HepG2 (cell line): ENCODE data around the gene APOLD1. TPM values are rescaled to one million over a fixed set of nuclear protein-coding genes. Genes with fewer than 3 reads are reported as not detected.

Source experiments
- AFF4 ChIP-seq: sonication (generic); formaldehyde crosslinking; IDR thresholded peaks from 2 replicates; pipeline ENCODE4 v1.4.0; 2020; ENCODE audit warnings: missing genetic modification reagents
- EP300 ChIP-seq, 3 experiments: sonication (generic) in 1 of 3; formaldehyde crosslinking in 1 of 3; IDR thresholded peaks; 2 replicates each; pipeline versions ENCODE4 v1.5.1 to v1.6.1; 2011 to 2020; ENCODE audit warnings: low read depth in 2 of 3, low read length in 2 of 3, borderline replicate concordance in 1 of 3, improper control_type of control experiment in 1 of 3, mild to moderate bottlenecking in 1 of 3, missing genetic modification reagents in 1 of 3, moderate library complexity in 1 of 3
- FOXP1 ChIP-seq, 2 experiments: fragments of 450-650 bp in 1 of 2; IDR thresholded peaks; 2 replicates each; pipeline ENCODE4 v1.6.1; 2017 to 2018; ENCODE audit warnings: antibody characterized with exemption in 1 of 2
- HIVEP1 ChIP-seq: sonication (generic); formaldehyde crosslinking; IDR thresholded peaks from 2 replicates; pipeline ENCODE4 v1.4.0; 2020; ENCODE audit warnings: mild to moderate bottlenecking, missing genetic modification reagents
- MTA1 ChIP-seq: sonication (generic); formaldehyde crosslinking; IDR thresholded peaks from 2 replicates; pipeline ENCODE4 v1.4.0; 2020; ENCODE audit warnings: missing genetic modification reagents, mild to moderate bottlenecking, borderline replicate concordance
- NONO ChIP-seq, 2 experiments: fragments of 450-650 bp in 1 of 2; sonication (generic) in 1 of 2; formaldehyde crosslinking in 1 of 2; IDR thresholded peaks in 1 of 2; conservative IDR thresholded peaks in 1 of 2; 2 replicates each; pipeline versions ENCODE4 v1.6.1 to v1.8.0; 2017 to 2022; ENCODE audit warnings: mild to moderate bottlenecking in 1 of 2, missing genetic modification reagents in 1 of 2, moderate library complexity in 1 of 2
- PHF20 ChIP-seq: sonication (generic); formaldehyde crosslinking; IDR thresholded peaks from 2 replicates; pipeline ENCODE4 v1.5.0; 2020; ENCODE audit warnings: mild to moderate bottlenecking, missing genetic modification reagents
- RARG ChIP-seq: sonication (generic); formaldehyde crosslinking; IDR thresholded peaks from 2 replicates; pipeline ENCODE4 v1.4.0; 2020; ENCODE audit warnings: low read depth, mild to moderate bottlenecking, missing genetic modification reagents
- RORA ChIP-seq: sonication (generic); formaldehyde crosslinking; IDR thresholded peaks from 2 replicates; pipeline ENCODE4 v1.5.0; 2020; ENCODE audit warnings: mild to moderate bottlenecking, missing genetic modification reagents, moderate library complexity
- STAG1 ChIP-seq: sonication (generic); formaldehyde crosslinking; IDR thresholded peaks from 2 replicates; pipeline ENCODE4 v1.4.0; 2020; ENCODE audit warnings: missing genetic modification reagents
- TBX2 ChIP-seq: sonication (generic); formaldehyde crosslinking; IDR thresholded peaks from 2 replicates; pipeline ENCODE4 v1.5.0; 2020; ENCODE audit warnings: missing genetic modification reagents, mild to moderate bottlenecking, borderline replicate concordance
- TBX3 ChIP-seq: fragments of 450-650 bp; IDR thresholded peaks from 2 replicates; pipeline ENCODE4 v1.6.1; 2017; ENCODE audit warnings: antibody characterized with exemption, mild to moderate bottlenecking, inconsistent platforms, borderline replicate concordance
- TP53 ChIP-seq: sonication (generic); formaldehyde crosslinking; conservative IDR thresholded peaks from 2 replicates; pipeline ENCODE4 v1.4.0; 2020; ENCODE audit warnings: missing genetic modification reagents
- YEATS4 ChIP-seq: sonication (generic); formaldehyde crosslinking; IDR thresholded peaks from 2 replicates; pipeline ENCODE4 v1.4.0; 2020; ENCODE audit warnings: missing genetic modification reagents, borderline replicate concordance
- ZNF160 ChIP-seq: sonication (generic); formaldehyde crosslinking; IDR thresholded peaks from 2 replicates; pipeline ENCODE4 v1.8.0; 2022; ENCODE audit warnings: mild to moderate bottlenecking, inconsistent platforms, missing genetic modification reagents
- ZNF382 ChIP-seq: sonication (generic); formaldehyde crosslinking; IDR thresholded peaks from 2 replicates; pipeline ENCODE4 v1.5.0; 2020; ENCODE audit warnings: missing genetic modification reagents, mild to moderate bottlenecking, borderline replicate concordance
- ZNF703 ChIP-seq: sonication (generic); formaldehyde crosslinking; IDR thresholded peaks from 2 replicates; pipeline ENCODE4 v1.5.1; 2020; ENCODE audit warnings: missing genetic modification reagents, mild to moderate bottlenecking, moderate library complexity, borderline replicate concordance
- ZNF740 ChIP-seq: sonication (generic); formaldehyde crosslinking; IDR thresholded peaks from 2 replicates; pipeline ENCODE4 v1.4.0; 2020; ENCODE audit warnings: missing genetic modification reagents
- polyA plus RNA-seq, 8 experiments: library from polyadenylated mRNA; depleted of rRNA in 3 of 8; stranded (reverse) in 7 of 8; unstranded in 1 of 8; fragments of >200 nt; fragmentation: Illumina TruSeq in 4 of 8; extraction: Trizol in 4 of 8; gene quantifications; 2 replicates each; pipeline versions ENCODE4 v1.2.1 to v1.2.3, GENCODE V29; 2011 to 2016; ENCODE audit warnings: low read depth in 4 of 8, missing spikeins in 1 of 8, mixed read lengths in 1 of 8; ENCODE audit not compliant: insufficient read depth in 1 of 8
- total RNA-seq, 5 experiments: library from RNA; depleted of rRNA; stranded (reverse); fragments of >200 nt; fragmentation: Illumina TruSeq; extraction: Trizol; gene quantifications; 2 replicates each; pipeline ENCODE4 v1.2.3, GENCODE V29; 2016; ENCODE audit warnings: low read depth in 1 of 5
- TF ChIP-seq, protein P1 (sequence below): sonication (generic); formaldehyde crosslinking; IDR thresholded peaks from 2 replicates; pipeline ENCODE4 v1.5.1; 2020; ENCODE audit warnings: mild to moderate bottlenecking, moderate library complexity, missing genetic modification reagents
- TF ChIP-seq, protein P2 (sequence below): IDR thresholded peaks from 2 replicates; pipeline ENCODE4 v1.6.1; 2016; ENCODE audit warnings: low read depth, control low read depth

Gene APOLD1
- total and polyA plus RNA-seq, 2 of the 13 experiments (the other 11 are each of a cell fraction or from before 2014, with no cell fraction given) = 0.20 to 0.84 TPM

GRCh38 chr12:12813120-12814101, 28.0 kb downstream of the APOLD1 start, which contains the start of gene DDX47 (continued):
- TF ChIP-seq, protein P1, sequence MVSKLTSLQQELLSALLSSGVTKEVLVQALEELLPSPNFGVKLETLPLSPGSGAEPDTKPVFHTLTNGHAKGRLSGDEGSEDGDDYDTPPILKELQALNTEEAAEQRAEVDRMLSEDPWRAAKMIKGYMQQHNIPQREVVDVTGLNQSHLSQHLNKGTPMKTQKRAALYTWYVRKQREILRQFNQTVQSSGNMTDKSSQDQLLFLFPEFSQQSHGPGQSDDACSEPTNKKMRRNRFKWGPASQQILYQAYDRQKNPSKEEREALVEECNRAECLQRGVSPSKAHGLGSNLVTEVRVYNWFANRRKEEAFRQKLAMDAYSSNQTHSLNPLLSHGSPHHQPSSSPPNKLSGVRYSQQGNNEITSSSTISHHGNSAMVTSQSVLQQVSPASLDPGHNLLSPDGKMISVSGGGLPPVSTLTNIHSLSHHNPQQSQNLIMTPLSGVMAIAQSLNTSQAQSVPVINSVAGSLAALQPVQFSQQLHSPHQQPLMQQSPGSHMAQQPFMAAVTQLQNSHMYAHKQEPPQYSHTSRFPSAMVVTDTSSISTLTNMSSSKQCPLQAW (CRISPR knock-in tag) = peak; percentile 78; the same call in 1 of the 2 replicates
- TF ChIP-seq ZNF740 (no peak), STAG1 (no peak), ZNF382 (CRISPR knock-in tag) (no peak), MTA1 (CRISPR knock-in tag) (0 out of 2 replicates have a peak, but pooled peaks have one; percentile 30), RORA (0 out of 2 replicates have a peak, but pooled peaks have one; percentile 49), AFF4 (CRISPR knock-in tag) (no peak; the same call in 1 of the 2 replicates), ZNF160 (CRISPR knock-in tag) (no peak), EP300 (IDR thresholded peaks at IDR 0.05; ENCODE audit: low read depth in 2 of 2, low read length in 2 of 2) (no peak), EP300 (CRISPR knock-in tag; IDR thresholded peaks at IDR 0.05; ENCODE audit: borderline replicate concordance) (no peak), FOXP1 (IDR thresholded peaks at IDR 0.05) (no peak), FOXP1 (CRISPR knock-in tag; IDR thresholded peaks at IDR 0.05) (no peak), RARG (CRISPR knock-in tag) (no peak), TP53 (CRISPR knock-in tag) (0 out of 2 replicates have a peak, but pooled peaks have one; percentile 24), TBX2 (CRISPR knock-in tag) (peak; percentile 78), TBX3 (no peak), NONO (IDR thresholded peaks at IDR 0.05) (no peak), NONO (CRISPR knock-in tag; conservative IDR thresholded peaks at IDR 0.05) (peak; percentile 80), ZNF703 (CRISPR knock-in tag) (no peak), HIVEP1 (CRISPR knock-in tag) (peak; percentile 73), PHF20 (CRISPR knock-in tag) (peak; percentile 91), YEATS4 (CRISPR knock-in tag) (peak; percentile 62)
- TF ChIP-seq, protein P2, sequence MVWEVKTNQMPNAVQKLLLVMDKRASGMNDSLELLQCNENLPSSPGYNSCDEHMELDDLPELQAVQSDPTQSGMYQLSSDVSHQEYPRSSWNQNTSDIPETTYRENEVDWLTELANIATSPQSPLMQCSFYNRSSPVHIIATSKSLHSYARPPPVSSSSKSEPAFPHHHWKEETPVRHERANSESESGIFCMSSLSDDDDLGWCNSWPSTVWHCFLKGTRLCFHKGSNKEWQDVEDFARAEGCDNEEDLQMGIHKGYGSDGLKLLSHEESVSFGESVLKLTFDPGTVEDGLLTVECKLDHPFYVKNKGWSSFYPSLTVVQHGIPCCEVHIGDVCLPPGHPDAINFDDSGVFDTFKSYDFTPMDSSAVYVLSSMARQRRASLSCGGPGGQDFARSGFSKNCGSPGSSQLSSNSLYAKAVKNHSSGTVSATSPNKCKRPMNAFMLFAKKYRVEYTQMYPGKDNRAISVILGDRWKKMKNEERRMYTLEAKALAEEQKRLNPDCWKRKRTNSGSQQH (CRISPR knock-in tag) = peak; percentile 85; the same call in 1 of the 2 replicates
